GM12878 (cell line): ENCODE data around the gene PAX5. TPM values are rescaled to one million over a fixed set of nuclear protein-coding genes. Genes with fewer than 3 reads are reported as not detected.

Source experiments
- BCL11A ChIP-seq: IDR thresholded peaks from 2 replicates; pipeline ENCODE4 v1.6.1; 2011; ENCODE audit warnings: low read depth, low read length
- MEF2A ChIP-seq: IDR thresholded peaks from 2 replicates; pipeline ENCODE4 v1.6.1; 2011; ENCODE audit warnings: low read depth, mild to moderate bottlenecking, low read length, moderate library complexity; ENCODE audit not compliant: insufficient read depth
- MEF2B ChIP-seq: fragments of 450-650 bp; IDR thresholded peaks from 2 replicates; pipeline ENCODE4 v1.6.1; 2018; ENCODE audit warnings: mild to moderate bottlenecking, moderate library complexity; ENCODE audit not compliant: partially characterized antibody, poor library complexity, severe bottlenecking
- MTA3 ChIP-seq: IDR thresholded peaks from 2 replicates; pipeline ENCODE4 v1.6.1; 2012; ENCODE audit warnings: low read length, inconsistent platforms, borderline replicate concordance
- MXI1 ChIP-seq: fragments of 150-350 bp; IDR thresholded peaks from 2 replicates; pipeline ENCODE4 v1.6.1; 2011; ENCODE audit warnings: low read depth, mild to moderate bottlenecking, inconsistent platforms, low read length, improper control_type of control experiment
- NFIC ChIP-seq: IDR thresholded peaks from 2 replicates; pipeline ENCODE4 v1.6.1; 2012; ENCODE audit warnings: low read depth, mild to moderate bottlenecking, inconsistent platforms, low read length, moderate library complexity
- PAX5 ChIP-seq: IDR thresholded peaks from 2 replicates; pipeline ENCODE4 v1.6.1; 2011; ENCODE audit warnings: low read depth, low read length, borderline replicate concordance
- PAX8 ChIP-seq: fragments of 450-650 bp; IDR thresholded peaks from 2 replicates; pipeline ENCODE4 v1.6.1; 2017; ENCODE audit warnings: mild to moderate bottlenecking, moderate library complexity
- PML ChIP-seq: IDR thresholded peaks from 2 replicates; pipeline ENCODE4 v1.6.1; 2012; ENCODE audit warnings: low read length, inconsistent platforms
- PRDM15 ChIP-seq: fragments of 450-650 bp; formaldehyde crosslinking; IDR thresholded peaks from 2 replicates; pipeline ENCODE4 v1.4.0; 2020; ENCODE audit warnings: mild to moderate bottlenecking, moderate library complexity
- RCOR1 ChIP-seq: conservative IDR thresholded peaks from 2 replicates; pipeline ENCODE4 v1.6.1; 2012; ENCODE audit warnings: low read depth, low read length, improper control_type of control experiment
- SMC3 ChIP-seq: IDR thresholded peaks from 2 replicates; pipeline ENCODE4 v1.6.1; 2011; ENCODE audit warnings: low read length, improper control_type of control experiment, borderline replicate concordance
- SPI1 ChIP-seq: IDR thresholded peaks from 2 replicates; pipeline ENCODE4 v1.6.1; 2011; ENCODE audit warnings: low read depth, mild to moderate bottlenecking, low read length, moderate library complexity, borderline replicate concordance; ENCODE audit not compliant: insufficient read depth
- TCF3 ChIP-seq: IDR thresholded peaks from 2 replicates; pipeline ENCODE4 v1.6.1; 2012; ENCODE audit warnings: low read depth, mild to moderate bottlenecking, low read length, borderline replicate concordance; ENCODE audit not compliant: insufficient read depth
- ZNF207 ChIP-seq: fragments of 450-650 bp; IDR thresholded peaks from 2 replicates; pipeline ENCODE4 v1.6.1; 2014; ENCODE audit warnings: antibody characterized with exemption, mild to moderate bottlenecking, borderline replicate concordance
- ZZZ3 ChIP-seq: IDR thresholded peaks from 2 replicates; pipeline ENCODE4 v1.6.1; 2011; ENCODE audit warnings: low read depth; ENCODE audit not compliant: control insufficient read depth, insufficient read length
- polyA plus RNA-seq, 11 experiments: library from polyadenylated mRNA; depleted of rRNA in 4 of 11; unstranded in 6 of 11; stranded (reverse) in 5 of 11; fragments of >200 nt; fragmentation: Nextera tagmentation in 4 of 11; fragmentation: Illumina TruSeq in 1 of 11; extraction: Ambion mirVana in 4 of 11; extraction: Trizol in 1 of 11; gene quantifications; 1 replicate in 1 of 11; 2 replicates in 10 of 11; pipeline versions ENCODE4 v1.2.1 to v1.2.3, GENCODE V29; 2011 to 2016; ENCODE audit warnings: inconsistent platforms in 2 of 11, missing spikeins in 2 of 11, low read depth in 1 of 11
- total RNA-seq, 4 experiments: library from RNA; depleted of rRNA in 3 of 4; stranded (reverse); fragments of >200 nt in 3 of 4; fragmentation: Illumina TruSeq in 1 of 4; extraction: Trizol in 1 of 4; gene quantifications; 2 replicates each; pipeline versions ENCODE4 v1.2.1 to v1.2.3, GENCODE V29; 2013 to 2021
- TF ChIP-seq, protein P1 (sequence below): IDR thresholded peaks from 2 replicates; pipeline ENCODE4 v1.6.1; 2011; ENCODE audit warnings: mild to moderate bottlenecking, low read depth, low read length, moderate library complexity; ENCODE audit not compliant: insufficient replicate concordance
- TF ChIP-seq, protein P2 (sequence below): IDR thresholded peaks from 2 replicates; pipeline ENCODE4 v1.6.1; 2012; ENCODE audit warnings: low read depth, low read length, improper control_type of control experiment

PAX5 gene
- total and polyA plus RNA-seq, 10 of the 15 experiments (the other 5 are each of a cell fraction or from before 2014, with no cell fraction given), result 2.2 to 123 (median 31.9) TPM

DNA sequence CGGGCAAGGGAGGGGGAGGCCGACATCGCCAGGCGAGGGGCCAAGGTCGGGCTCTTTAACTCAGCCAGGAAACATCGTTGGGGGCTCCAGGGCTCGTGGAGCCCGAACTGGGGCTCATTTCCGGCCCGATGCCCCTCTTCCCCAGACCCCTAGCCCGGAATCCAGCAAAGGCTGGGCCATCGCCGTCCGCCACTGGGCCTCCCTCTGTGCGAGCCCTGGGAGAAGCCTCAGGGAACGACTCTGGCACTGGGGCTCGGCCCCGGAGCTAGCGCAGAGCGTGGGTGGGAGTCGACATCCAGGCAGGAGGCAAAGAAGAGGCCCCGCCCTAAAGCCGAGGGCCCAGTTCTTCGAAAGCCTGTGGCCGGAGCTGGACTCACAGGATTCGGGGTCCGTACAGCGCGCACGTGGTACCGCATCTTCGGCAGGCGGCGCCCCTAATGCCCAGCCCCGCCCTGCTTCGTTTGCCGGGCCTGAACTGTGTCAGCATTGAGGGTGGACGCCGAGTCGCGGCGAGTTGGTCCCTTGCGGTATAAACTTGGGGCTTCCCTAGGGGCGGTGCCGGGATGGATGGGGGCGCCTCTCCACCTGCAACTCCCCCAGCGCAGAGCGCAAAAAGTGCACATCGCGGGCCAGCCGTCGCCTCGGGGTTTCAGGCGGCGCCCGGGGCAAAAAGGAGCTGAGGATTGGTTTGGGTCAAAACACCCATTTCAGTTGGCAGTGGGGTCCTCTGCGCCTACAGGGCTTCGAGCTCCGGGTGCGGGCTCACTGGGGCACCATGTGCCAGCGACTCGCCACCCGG, 3.6 kb upstream of the PAX5 start (continued):
- TF ChIP-seq MXI1, result no peak; the same call in 1 of the 2 replicates
- TF ChIP-seq ZZZ3, result no peak
- TF ChIP-seq MEF2A, result no peak
- no peak for TF ChIP-seq PRDM15 (CRISPR knock-in tag)
- no peak for TF ChIP-seq SMC3
- no peak for TF ChIP-seq PAX8
- TF ChIP-seq BCL11A, result no peak
- no peak for TF ChIP-seq ZNF207
- no peak for TF ChIP-seq PML
- TF ChIP-seq MEF2B, result no peak
- no peak for TF ChIP-seq MTA3
- TF ChIP-seq, protein P1, sequence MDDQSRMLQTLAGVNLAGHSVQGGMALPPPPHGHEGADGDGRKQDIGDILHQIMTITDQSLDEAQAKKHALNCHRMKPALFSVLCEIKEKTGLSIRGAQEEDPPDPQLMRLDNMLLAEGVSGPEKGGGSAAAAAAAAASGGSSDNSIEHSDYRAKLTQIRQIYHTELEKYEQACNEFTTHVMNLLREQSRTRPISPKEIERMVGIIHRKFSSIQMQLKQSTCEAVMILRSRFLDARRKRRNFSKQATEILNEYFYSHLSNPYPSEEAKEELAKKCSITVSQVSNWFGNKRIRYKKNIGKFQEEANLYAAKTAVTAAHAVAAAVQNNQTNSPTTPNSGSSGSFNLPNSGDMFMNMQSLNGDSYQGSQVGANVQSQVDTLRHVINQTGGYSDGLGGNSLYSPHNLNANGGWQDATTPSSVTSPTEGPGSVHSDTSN, result no peak
- no peak for TF ChIP-seq SPI1
- TF ChIP-seq PAX5, result no peak
- TF ChIP-seq NFIC, result no peak
- TF ChIP-seq, protein P2, sequence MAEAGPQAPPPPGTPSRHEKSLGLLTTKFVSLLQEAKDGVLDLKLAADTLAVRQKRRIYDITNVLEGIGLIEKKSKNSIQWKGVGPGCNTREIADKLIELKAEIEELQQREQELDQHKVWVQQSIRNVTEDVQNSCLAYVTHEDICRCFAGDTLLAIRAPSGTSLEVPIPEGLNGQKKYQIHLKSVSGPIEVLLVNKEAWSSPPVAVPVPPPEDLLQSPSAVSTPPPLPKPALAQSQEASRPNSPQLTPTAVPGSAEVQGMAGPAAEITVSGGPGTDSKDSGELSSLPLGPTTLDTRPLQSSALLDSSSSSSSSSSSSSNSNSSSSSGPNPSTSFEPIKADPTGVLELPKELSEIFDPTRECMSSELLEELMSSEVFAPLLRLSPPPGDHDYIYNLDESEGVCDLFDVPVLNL, result no peak
- TF ChIP-seq TCF3, result 0 out of 2 replicates have a peak, but pooled peaks have one; percentile 33
- no peak for TF ChIP-seq RCOR1
